Esophagus squamous epithelium (tissue), 4 donors: ENCODE results near the gene EHF.

Experiments
- POLR2A ChIP-seq, 4 donors: fragments of 450-650 bp; IDR thresholded peaks; one replicate each; pipeline ENCODE4 v1.6.1; 2017; ENCODE audit warnings: antibody characterized with exemption in 4 of 4, mild to moderate bottlenecking in 4 of 4, moderate library complexity in 3 of 4
- TF ChIP-seq, protein P1 (sequence below), 6 experiments: fragments of 450-650 bp in 4 of 6; fragments of 200-600 bp in 2 of 6; sonication (generic) in 2 of 6; IDR thresholded peaks; one replicate each; pipeline ENCODE4 v1.5.1; 2016 to 2019; ENCODE audit warnings: antibody characterized with exemption in 6 of 6, mild to moderate bottlenecking in 4 of 6, moderate library complexity in 4 of 6

DNA sequence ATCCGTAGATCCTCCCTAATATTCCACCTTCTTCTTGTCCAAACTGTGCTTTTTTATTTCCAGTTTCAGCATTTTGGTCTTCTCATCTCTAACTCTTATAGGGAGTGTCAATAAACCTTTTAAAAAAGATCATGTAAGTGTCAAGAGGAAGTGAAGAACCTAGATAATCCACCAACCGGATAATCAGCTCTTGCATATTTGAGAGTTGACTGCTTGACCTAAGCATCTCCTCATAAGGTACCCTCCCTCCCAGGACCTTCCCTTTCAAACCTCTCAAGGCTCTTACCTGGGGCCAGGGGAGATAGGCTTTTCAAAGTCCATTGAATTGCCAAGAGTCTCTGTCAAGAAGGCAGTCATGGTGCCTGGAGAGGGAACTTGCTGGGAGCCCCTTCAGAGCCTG is 691 bp upstream of the EHF start:
- TF ChIP-seq, protein P1, sequence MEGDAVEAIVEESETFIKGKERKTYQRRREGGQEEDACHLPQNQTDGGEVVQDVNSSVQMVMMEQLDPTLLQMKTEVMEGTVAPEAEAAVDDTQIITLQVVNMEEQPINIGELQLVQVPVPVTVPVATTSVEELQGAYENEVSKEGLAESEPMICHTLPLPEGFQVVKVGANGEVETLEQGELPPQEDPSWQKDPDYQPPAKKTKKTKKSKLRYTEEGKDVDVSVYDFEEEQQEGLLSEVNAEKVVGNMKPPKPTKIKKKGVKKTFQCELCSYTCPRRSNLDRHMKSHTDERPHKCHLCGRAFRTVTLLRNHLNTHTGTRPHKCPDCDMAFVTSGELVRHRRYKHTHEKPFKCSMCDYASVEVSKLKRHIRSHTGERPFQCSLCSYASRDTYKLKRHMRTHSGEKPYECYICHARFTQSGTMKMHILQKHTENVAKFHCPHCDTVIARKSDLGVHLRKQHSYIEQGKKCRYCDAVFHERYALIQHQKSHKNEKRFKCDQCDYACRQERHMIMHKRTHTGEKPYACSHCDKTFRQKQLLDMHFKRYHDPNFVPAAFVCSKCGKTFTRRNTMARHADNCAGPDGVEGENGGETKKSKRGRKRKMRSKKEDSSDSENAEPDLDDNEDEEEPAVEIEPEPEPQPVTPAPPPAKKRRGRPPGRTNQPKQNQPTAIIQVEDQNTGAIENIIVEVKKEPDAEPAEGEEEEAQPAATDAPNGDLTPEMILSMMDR (IDR thresholded peaks at IDR 0.05), result no peak
- TF ChIP-seq POLR2A (IDR thresholded peaks at IDR 0.05), result no peak
